SH-SY5Y (cell line): ENCODE results near the gene ZFHX3.

Source experiments
- GATA2 ChIP-seq: IDR thresholded peaks from 2 replicates; pipeline ENCODE4 v1.6.1; 2011; ENCODE audit warnings: mild to moderate bottlenecking, low read depth, low read length
- GATA3 ChIP-seq: IDR thresholded peaks from 2 replicates; pipeline ENCODE4 v1.6.1; 2011; ENCODE audit warnings: low read depth, mild to moderate bottlenecking, low read length, moderate library complexity

GRCh38 chr16:72876981-72877373 is 171.0 kb downstream of the ZFHX3 start:
- TF ChIP-seq GATA2 (no peak), GATA3 (no peak)
